Ishikawa (cell line): ENCODE measurements around the gene RABGAP1L.

Source experiments
- MAX ChIP-seq: IDR thresholded peaks from 2 replicates; pipeline ENCODE4 v1.6.1; 2012
- RAD21 ChIP-seq: IDR thresholded peaks from 2 replicates; pipeline ENCODE4 v1.6.1; 2012; ENCODE audit warnings: low read depth
- ZBTB7A ChIP-seq: IDR thresholded peaks from 2 replicates; pipeline ENCODE4 v1.6.1; 2012; ENCODE audit warnings: low read depth

GRCh38 chr1:174639461-174639860, 480.1 kb downstream of the RABGAP1L start:
- TF ChIP-seq MAX (no peak), RAD21 (no peak), ZBTB7A (no peak)
